ENCODE measurements around the gene SPATA24. TPM values are rescaled to one million over a fixed set of nuclear protein-coding genes. Genes with fewer than 3 reads are reported as not detected.

Gene SPATA24
- total and polyA plus RNA-seq, 2 experiments from 2014 or later: 12.8 to 45.3 TPM

- Histone ChIP-seq H3K9me3 (ENCODE audit: low read depth) (no peaks in the 10 kb centered on the region), H3K36me3 (no peaks in the 10 kb centered on the region), H3K4me1 (ENCODE audit: low read depth) (peaks cover 20% of the 10 kb centered on the region), H3K27ac (no peak overlapping the region), H3K27me3 (no peaks in the 10 kb centered on the region), H3K4me3 (no peak overlapping the region)
- TF ChIP-seq CTCF (IDR thresholded peaks at IDR 0.05; ENCODE audit: low read depth, low read length): no peak
- DNase-seq (ENCODE audit: low read depth in 1 of 2, low spot score in 1 of 2): no peak
These were observed 21.1 kb downstream of the SPATA24 start for GRCh38 chr5:139382807-139383206.

GRCh38 chr5:139381837-139382761, 21.8 kb downstream of the SPATA24 start:
- H3K36me3 ChIP-seq: no peaks in the 10 kb centered on the region
- no peaks in the 10 kb centered on the region for H3K27me3 ChIP-seq
- H3K4me3 ChIP-seq: no peak overlapping the region
- TF ChIP-seq CTCF (IDR thresholded peaks at IDR 0.05; ENCODE audit: low read depth, low read length): no peak
- H3K4me1 ChIP-seq (ENCODE audit: low read depth): peaks cover 17% of the 10 kb centered on the region
- DNase-seq (ENCODE audit: low read depth in 1 of 2, low spot score in 1 of 2): no peak
- H3K9me3 ChIP-seq (ENCODE audit: low read depth): no peaks in the 10 kb centered on the region
- H3K27ac ChIP-seq: peak overlapping the region; percentile 52

GRCh38 chr5:139379626-139380449, 24.1 kb downstream of the SPATA24 start:
- Histone ChIP-seq H3K36me3 (no peaks in the 10 kb centered on the region), H3K9me3 (ENCODE audit: low read depth) (no peaks in the 10 kb centered on the region), H3K27ac (no peak overlapping the region), H3K27me3 (no peaks in the 10 kb centered on the region), H3K4me3 (no peak overlapping the region), H3K4me1 (ENCODE audit: low read depth) (peaks cover 17% of the 10 kb centered on the region)
- no peak for TF ChIP-seq CTCF (IDR thresholded peaks at IDR 0.05; ENCODE audit: low read depth, low read length)
- DNase-seq (ENCODE audit: low read depth in 1 of 2, low spot score in 1 of 2): no peak

- no peak for DNase-seq (ENCODE audit: low read depth in 1 of 2, low spot score in 1 of 2)
- Histone ChIP-seq H3K9me3 (ENCODE audit: low read depth) (no peaks in the 10 kb centered on the region), H3K27me3 (no peaks in the 10 kb centered on the region), H3K4me3 (no peak overlapping the region), H3K4me1 (ENCODE audit: low read depth) (peaks cover 17% of the 10 kb centered on the region), H3K27ac (no peak overlapping the region), H3K36me3 (no peaks in the 10 kb centered on the region)
- no peak for TF ChIP-seq CTCF (IDR thresholded peaks at IDR 0.05; ENCODE audit: low read depth, low read length)
These were observed 24.9 kb downstream of the SPATA24 start for GRCh38 chr5:139378941-139379361.

- Histone ChIP-seq H3K36me3 (peaks cover 2% of the 10 kb centered on the region), H3K27ac (no peak overlapping the region), H3K4me3 (no peak overlapping the region), H3K27me3 (no peaks in the 10 kb centered on the region), H3K4me1 (ENCODE audit: low read depth) (peaks cover 17% of the 10 kb centered on the region), H3K9me3 (ENCODE audit: low read depth) (no peaks in the 10 kb centered on the region)
- no peak for DNase-seq (ENCODE audit: low read depth in 1 of 2, low spot score in 1 of 2)
- no peak for TF ChIP-seq CTCF (IDR thresholded peaks at IDR 0.05; ENCODE audit: low read depth, low read length)
These were observed 25.6 kb downstream of the SPATA24 start for GRCh38 chr5:139378101-139378825.

Data from cardiac muscle cell (in vitro differentiated cells and primary cell).